Measurements from ENCODE around the gene CD1C. TPM values are rescaled to one million over a fixed set of nuclear protein-coding genes. Genes with fewer than 3 reads are reported as not detected.

CD1C gene
- polyA plus RNA-seq, 1 of the 3 experiments (the other 2 are of a cell fraction): not detected

- TF ChIP-seq USF2 (IDR thresholded peaks at IDR 0.05; ENCODE audit: borderline replicate concordance, low read depth, low read length): no peak
- TF ChIP-seq ZBTB33 (IDR thresholded peaks at IDR 0.05; ENCODE audit: borderline replicate concordance, low read depth): no peak
- no peak for TF ChIP-seq GATA2 (CRISPR knock-in tag; IDR thresholded peaks at IDR 0.05)
- TF ChIP-seq RXRA (IDR thresholded peaks at IDR 0.05; ENCODE audit: borderline replicate concordance, low read depth): no peak
- TF ChIP-seq SIN3A (IDR thresholded peaks at IDR 0.05; ENCODE audit: borderline replicate concordance, low read depth, low read length): no peak
- TF ChIP-seq, protein P1, sequence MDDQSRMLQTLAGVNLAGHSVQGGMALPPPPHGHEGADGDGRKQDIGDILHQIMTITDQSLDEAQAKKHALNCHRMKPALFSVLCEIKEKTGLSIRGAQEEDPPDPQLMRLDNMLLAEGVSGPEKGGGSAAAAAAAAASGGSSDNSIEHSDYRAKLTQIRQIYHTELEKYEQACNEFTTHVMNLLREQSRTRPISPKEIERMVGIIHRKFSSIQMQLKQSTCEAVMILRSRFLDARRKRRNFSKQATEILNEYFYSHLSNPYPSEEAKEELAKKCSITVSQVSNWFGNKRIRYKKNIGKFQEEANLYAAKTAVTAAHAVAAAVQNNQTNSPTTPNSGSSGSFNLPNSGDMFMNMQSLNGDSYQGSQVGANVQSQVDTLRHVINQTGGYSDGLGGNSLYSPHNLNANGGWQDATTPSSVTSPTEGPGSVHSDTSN (IDR thresholded peaks at IDR 0.05): no peak
- no peak for TF ChIP-seq MXI1 (IDR thresholded peaks at IDR 0.05; ENCODE audit: low read depth, low read length)
- TF ChIP-seq JUND (IDR thresholded peaks at IDR 0.05): no peak
- TF ChIP-seq, protein P2, sequence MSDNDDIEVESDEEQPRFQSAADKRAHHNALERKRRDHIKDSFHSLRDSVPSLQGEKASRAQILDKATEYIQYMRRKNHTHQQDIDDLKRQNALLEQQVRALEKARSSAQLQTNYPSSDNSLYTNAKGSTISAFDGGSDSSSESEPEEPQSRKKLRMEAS (IDR thresholded peaks at IDR 0.05; ENCODE audit: low read depth): no peak
- no peak for TF ChIP-seq GABPA (IDR thresholded peaks at IDR 0.05; ENCODE audit: low read depth)
- TF ChIP-seq CHD2 (IDR thresholded peaks at IDR 0.05; ENCODE audit: low read length, partially characterized antibody): no peak
- no peak for TF ChIP-seq YY1 (IDR thresholded peaks at IDR 0.05; ENCODE audit: low read depth)
Measured at GRCh38 chr1:158259117-158259516, 30.6 kb upstream of the CD1C start (continued).

GRCh38 chr1:158272681-158273080 is 17.0 kb upstream of the CD1C start:
- Histone ChIP-seq H3F3A (replicated peaks; ENCODE audit: insufficient read depth) (no peaks in the 10 kb centered on the region), H3K9me3 (no peaks in the 10 kb centered on the region), H3K9ac (no peak overlapping the region), H3K9me2 (no peaks in the 10 kb centered on the region), H2AFZ (ENCODE audit: low read depth) (no peak overlapping the region), H4K20me1 (ENCODE audit: insufficient read depth) (no peaks in the 10 kb centered on the region), H3K4me2 (no peak overlapping the region), H3K4me1 (ENCODE audit: control insufficient read depth in 1 of 2, insufficient read depth in 2 of 2, low read depth in 1 of 2, low read length in 1 of 2) (no peaks in the 10 kb centered on the region), H3K27ac (ENCODE audit: low read depth in 2 of 2, low read length in 1 of 2) (no peak overlapping the region), H3K79me2 (ENCODE audit: insufficient read depth) (no peaks in the 10 kb centered on the region), H3K4me3 (ENCODE audit: low read depth in 2 of 2, low read length in 1 of 2) (no peak overlapping the region), H3K27me3 (ENCODE audit: insufficient read depth) (no peaks in the 10 kb centered on the region), H3K36me3 (replicated peaks in 1 of 2; ENCODE audit: control insufficient read depth in 1 of 2, insufficient read depth in 2 of 2, low read length in 1 of 2) (no peaks in the 10 kb centered on the region)
- CTCF ChIA-PET: interaction anchor here (1.2 kb wide), 1 partner anchor 69 kb away, joined by 4 read pairs; no protein-coding TSS in a partner anchor
- no peak for DNase-seq
- POLR2A ChIA-PET: no interaction called here
- TF ChIP-seq GABPA (IDR thresholded peaks at IDR 0.05; ENCODE audit: low read depth) (no peak), RFX5 (IDR thresholded peaks at IDR 0.05; ENCODE audit: low read length) (no peak), FOSL2 (IDR thresholded peaks at IDR 0.05; ENCODE audit: borderline replicate concordance, low read depth) (no peak), FOXM1 (IDR thresholded peaks at IDR 0.05; ENCODE audit: low read depth) (no peak), TAF1 (IDR thresholded peaks at IDR 0.05; ENCODE audit: borderline replicate concordance, low read depth, low read length) (no peak), GATA2 (CRISPR knock-in tag; IDR thresholded peaks at IDR 0.05) (no peak), TEAD4 (IDR thresholded peaks at IDR 0.05; ENCODE audit: borderline replicate concordance, insufficient read depth) (no peak)
- TF ChIP-seq, protein P3, sequence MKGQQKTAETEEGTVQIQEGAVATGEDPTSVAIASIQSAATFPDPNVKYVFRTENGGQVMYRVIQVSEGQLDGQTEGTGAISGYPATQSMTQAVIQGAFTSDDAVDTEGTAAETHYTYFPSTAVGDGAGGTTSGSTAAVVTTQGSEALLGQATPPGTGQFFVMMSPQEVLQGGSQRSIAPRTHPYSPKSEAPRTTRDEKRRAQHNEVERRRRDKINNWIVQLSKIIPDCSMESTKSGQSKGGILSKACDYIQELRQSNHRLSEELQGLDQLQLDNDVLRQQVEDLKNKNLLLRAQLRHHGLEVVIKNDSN (IDR thresholded peaks at IDR 0.05; ENCODE audit: borderline replicate concordance, low read depth): no peak
- TF ChIP-seq, protein P4, sequence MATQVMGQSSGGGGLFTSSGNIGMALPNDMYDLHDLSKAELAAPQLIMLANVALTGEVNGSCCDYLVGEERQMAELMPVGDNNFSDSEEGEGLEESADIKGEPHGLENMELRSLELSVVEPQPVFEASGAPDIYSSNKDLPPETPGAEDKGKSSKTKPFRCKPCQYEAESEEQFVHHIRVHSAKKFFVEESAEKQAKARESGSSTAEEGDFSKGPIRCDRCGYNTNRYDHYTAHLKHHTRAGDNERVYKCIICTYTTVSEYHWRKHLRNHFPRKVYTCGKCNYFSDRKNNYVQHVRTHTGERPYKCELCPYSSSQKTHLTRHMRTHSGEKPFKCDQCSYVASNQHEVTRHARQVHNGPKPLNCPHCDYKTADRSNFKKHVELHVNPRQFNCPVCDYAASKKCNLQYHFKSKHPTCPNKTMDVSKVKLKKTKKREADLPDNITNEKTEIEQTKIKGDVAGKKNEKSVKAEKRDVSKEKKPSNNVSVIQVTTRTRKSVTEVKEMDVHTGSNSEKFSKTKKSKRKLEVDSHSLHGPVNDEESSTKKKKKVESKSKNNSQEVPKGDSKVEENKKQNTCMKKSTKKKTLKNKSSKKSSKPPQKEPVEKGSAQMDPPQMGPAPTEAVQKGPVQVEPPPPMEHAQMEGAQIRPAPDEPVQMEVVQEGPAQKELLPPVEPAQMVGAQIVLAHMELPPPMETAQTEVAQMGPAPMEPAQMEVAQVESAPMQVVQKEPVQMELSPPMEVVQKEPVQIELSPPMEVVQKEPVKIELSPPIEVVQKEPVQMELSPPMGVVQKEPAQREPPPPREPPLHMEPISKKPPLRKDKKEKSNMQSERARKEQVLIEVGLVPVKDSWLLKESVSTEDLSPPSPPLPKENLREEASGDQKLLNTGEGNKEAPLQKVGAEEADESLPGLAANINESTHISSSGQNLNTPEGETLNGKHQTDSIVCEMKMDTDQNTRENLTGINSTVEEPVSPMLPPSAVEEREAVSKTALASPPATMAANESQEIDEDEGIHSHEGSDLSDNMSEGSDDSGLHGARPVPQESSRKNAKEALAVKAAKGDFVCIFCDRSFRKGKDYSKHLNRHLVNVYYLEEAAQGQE (IDR thresholded peaks at IDR 0.05; ENCODE audit: low read depth, low read length): no peak

Measured in SK-N-SH (cell line).